GM12872 (cell line): ENCODE data around the gene ACOX1.

Experiments
- CTCF ChIP-seq: IDR thresholded peaks from 3 replicates; pipeline ENCODE4 v1.5.1; 2011; ENCODE audit warnings: low read depth, mild to moderate bottlenecking, low read length, moderate library complexity; ENCODE audit not compliant: insufficient read depth

ACOX1 gene

GRCh38 chr17:76000016-76000754 lies 21.2 kb upstream of the ACOX1 start:
- TF ChIP-seq CTCF: peak; percentile 82

GRCh38 chr17:75998327-75998795 lies 19.4 kb upstream of the ACOX1 start:
- TF ChIP-seq CTCF: no peak

- no peak for TF ChIP-seq CTCF
Observed at GRCh38 chr17:75996665-75997590, 18.0 kb upstream of the ACOX1 start.

GRCh38 chr17:75995385-75995925 lies 16.5 kb upstream of the ACOX1 start:
- no peak for TF ChIP-seq CTCF

GRCh38 chr17:75994802-75995370 lies 15.9 kb upstream of the ACOX1 start:
- no peak for TF ChIP-seq CTCF

- no peak for TF ChIP-seq CTCF
Observed at GRCh38 chr17:75991396-75991795, 12.4 kb upstream of the ACOX1 start.

GRCh38 chr17:75987041-75987440 lies 8.1 kb upstream of the ACOX1 start:
- no peak for TF ChIP-seq CTCF
